Esophagus squamous epithelium (tissue), 5 donors: ENCODE data around the gene PRUNE2. TPM values are rescaled to one million over a fixed set of nuclear protein-coding genes. Genes with fewer than 3 reads are reported as not detected.

Experiments used
- DNase-seq: peaks from one replicate; lab custom pipeline; 2025; lab: John Stamatoyannopoulos, UW
- H3K27ac ChIP-seq, 4 donors: fragments of 200-600 bp; sonication (generic); one replicate each; pipeline ENCODE4 v1.5.1; 2016 to 2019; ENCODE audit warnings: mild to moderate bottlenecking in 1 of 4
- H3K27me3 ChIP-seq, 4 donors: fragments of 200-600 bp; sonication (generic); 1 replicate in 3 of 4; 2 replicates in 1 of 4; pipeline versions ENCODE4 v1.5.1 to v1.6.0; 2017 to 2021; ENCODE audit warnings: antibody characterized with exemption in 1 of 4
- H3K36me3 ChIP-seq, 3 donors: fragments of 200-600 bp; sonication (generic); one replicate each; pipeline ENCODE4 v1.5.1; 2016 to 2019
- H3K4me1 ChIP-seq, 3 donors: fragments of 200-600 bp; sonication (generic); one replicate each; pipeline ENCODE4 v1.5.1; 2017 to 2019
- H3K4me3 ChIP-seq, 4 donors: fragments of 200-600 bp; sonication (generic); 1 replicate in 3 of 4; 2 replicates in 1 of 4; pipeline ENCODE4 v1.5.1; 2016 to 2019; ENCODE audit warnings: mild to moderate bottlenecking in 2 of 4, moderate library complexity in 1 of 4
- H3K9me3 ChIP-seq, 3 donors: fragments of 200-600 bp; sonication (generic); one replicate each; pipeline ENCODE4 v1.5.1; 2016 to 2019
- CTCF ChIP-seq, 6 experiments: fragments of 450-650 bp in 4 of 6; fragments of 200-600 bp in 2 of 6; sonication (generic) in 2 of 6; IDR thresholded peaks; one replicate each; pipeline ENCODE4 v1.5.1; 2016 to 2019; ENCODE audit warnings: antibody characterized with exemption in 6 of 6, mild to moderate bottlenecking in 4 of 6, moderate library complexity in 4 of 6
- POLR2A ChIP-seq, 4 donors: fragments of 450-650 bp; IDR thresholded peaks; one replicate each; pipeline ENCODE4 v1.6.1; 2017; ENCODE audit warnings: antibody characterized with exemption in 4 of 4, mild to moderate bottlenecking in 4 of 4, moderate library complexity in 3 of 4
- WGBS, 2 donors: methylation state at CpG; one replicate each; pipeline ENCODE4 v1.1.5; 2018; 5-methylcytosine and 5-hydroxymethylcytosine counted together
- intact Hi-C: fragments of 100-400 bp; cut with DNase I; formaldehyde crosslinking; loops from one replicate; pipeline ENCODE4 v1.15.0; 2022
- total RNA-seq, 4 donors: library from RNA; depleted of rRNA; stranded (reverse); fragments of >200 nt; gene quantifications; one replicate each; pipeline ENCODE4 v1.1.0, GENCODE V29; 2016
- donor health status: DM: yes; HTN: yes; CAD: no.

Gene PRUNE2
- total RNA-seq, 4 donors from 2014 or later = 9.9 to 126 (median 26.7) TPM

- Histone ChIP-seq H3K4me1 (no peaks in the 10 kb centered on the region), H3K27ac (peak overlapping the region in 2 of 4 donors; percentile 35 to 61), H3K27me3 (no peaks in the 10 kb centered on the region), H3K9me3 (no peaks in the 10 kb centered on the region), H3K36me3 (no peaks in the 10 kb centered on the region), H3K4me3 (no peak overlapping the region)
- no peak for DNase-seq
- TF ChIP-seq CTCF (IDR thresholded peaks at IDR 0.05) = no peak
- TF ChIP-seq POLR2A (IDR thresholded peaks at IDR 0.05) = no peak
- intact Hi-C loops = no loop called here
- WGBS, 2 donors = 59 to 64% methylated on average over 9 of the region's 9 CpGs
Observed at GRCh38 chr9:76827296-76828080, 78.4 kb downstream of the PRUNE2 start.

- TF ChIP-seq POLR2A (IDR thresholded peaks at IDR 0.05) (no peak), CTCF (IDR thresholded peaks at IDR 0.05) (no peak)
- H3K27ac ChIP-seq = peak overlapping the region in 2 of 4 donors; percentile 72 to 76
- H3K4me3 ChIP-seq = no peak overlapping the region
- 74 to 86% methylated on average over 6 of the region's 6 CpGs for WGBS, 2 donors
- H3K27me3 ChIP-seq = no peaks in the 10 kb centered on the region
- no peak for DNase-seq
- no peaks in the 10 kb centered on the region for H3K36me3 ChIP-seq
- H3K9me3 ChIP-seq = no peaks in the 10 kb centered on the region
- peaks cover 0 to 21% (median 14%) of the 10 kb centered on the region in 3 donors for H3K4me1 ChIP-seq
- intact Hi-C loops = no loop called here
Observed at GRCh38 chr9:76820431-76820830, 85.5 kb downstream of the PRUNE2 start.

- H3K27me3 ChIP-seq = no peaks in the 10 kb centered on the region
- DNase-seq = peak; percentile 7
- H3K4me3 ChIP-seq = no peak overlapping the region
- peaks cover 0 to 21% (median 14%) of the 10 kb centered on the region in 3 donors for H3K4me1 ChIP-seq
- H3K27ac ChIP-seq = peak overlapping the region; percentile 4 to 76 (median 72)
- no peak for TF ChIP-seq POLR2A (IDR thresholded peaks at IDR 0.05)
- no peak for TF ChIP-seq CTCF (IDR thresholded peaks at IDR 0.05)
- 17 to 33% methylated on average over 3 to 4 of the region's 4 CpGs for WGBS, 2 donors
- H3K36me3 ChIP-seq = no peaks in the 10 kb centered on the region
- H3K9me3 ChIP-seq = no peaks in the 10 kb centered on the region
- intact Hi-C loops = loop anchor here (10.0 kb wide), 1 partner anchor 177 kb away; no protein-coding TSS in a partner anchor
Observed at GRCh38 chr9:76818271-76818670, 87.6 kb downstream of the PRUNE2 start.

- peak overlapping the region in 3 of 4 donors; percentile 71 to 76 (median 72) for H3K27ac ChIP-seq
- TF ChIP-seq POLR2A (IDR thresholded peaks at IDR 0.05) = no peak
- no peak for TF ChIP-seq CTCF (IDR thresholded peaks at IDR 0.05)
- H3K36me3 ChIP-seq = no peaks in the 10 kb centered on the region
- H3K27me3 ChIP-seq = no peaks in the 10 kb centered on the region
- intact Hi-C loops = loop anchor here (10.0 kb wide), 1 partner anchor 177 kb away; no protein-coding TSS in a partner anchor
- DNase-seq = no peak
- 33 to 82% methylated on average over 1 of the region's 1 CpG for WGBS, 2 donors
- peaks cover 0 to 21% (median 14%) of the 10 kb centered on the region in 3 donors for H3K4me1 ChIP-seq
- H3K9me3 ChIP-seq = no peaks in the 10 kb centered on the region
- no peak overlapping the region for H3K4me3 ChIP-seq
Observed at GRCh38 chr9:76817489-76817888, 88.4 kb downstream of the PRUNE2 start.

- no peak overlapping the region for H3K4me3 ChIP-seq
- 77 to 80% methylated on average over 6 of the region's 6 CpGs for WGBS, 2 donors
- TF ChIP-seq POLR2A (IDR thresholded peaks at IDR 0.05) (no peak), CTCF (IDR thresholded peaks at IDR 0.05) (no peak)
- H3K27me3 ChIP-seq = peaks cover 0 to 12% (median 0%) of the 10 kb centered on the region in 4 donors
- no peak overlapping the region for H3K27ac ChIP-seq
- intact Hi-C loops = loop anchor here (10.0 kb wide), 1 partner anchor 182 kb away; no protein-coding TSS in a partner anchor
- no peaks in the 10 kb centered on the region for H3K9me3 ChIP-seq
- H3K4me1 ChIP-seq = peaks cover 0 to 15% (median 1%) of the 10 kb centered on the region in 3 donors
- no peak for DNase-seq
- H3K36me3 ChIP-seq = no peaks in the 10 kb centered on the region
Observed at GRCh38 chr9:76812591-76812990, 93.3 kb downstream of the PRUNE2 start.
